ENCODE results near the gene TPT1.
"Not testable (repeated sequence)": the region's sequence is repeated elsewhere in the genome, so short reads cannot be mapped to it uniquely, and the experiment has no call there.

Gene TPT1

DNA sequence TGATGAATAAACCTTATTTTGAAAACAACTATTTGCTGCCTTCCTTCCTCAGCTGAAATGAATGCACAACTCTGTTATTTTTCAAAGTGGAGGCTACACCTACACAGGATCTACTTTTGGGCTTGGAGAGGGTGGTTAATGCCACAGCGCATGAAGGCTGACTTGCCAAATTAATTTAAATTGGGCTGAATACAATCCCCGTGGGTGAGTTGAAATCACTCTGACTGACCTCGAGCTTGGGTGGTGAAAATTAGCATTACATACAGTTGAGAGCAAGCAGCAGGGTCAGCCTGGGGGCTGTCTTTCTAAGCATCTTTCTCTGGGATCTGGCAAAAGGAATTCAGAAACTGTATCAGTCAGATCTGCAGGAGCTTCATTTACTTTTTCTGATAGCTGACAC is 38.5 kb downstream of the TPT1 start:
- DNase-seq (ENCODE audit: low read depth in 2 of 2) = no peak

- no peak for DNase-seq (ENCODE audit: low read depth in 2 of 2)
These were observed 39.7 kb downstream of the TPT1 start for GRCh38 chr13:45301263-45301662.

GRCh38 chr13:45300190-45300985 is 40.6 kb downstream of the TPT1 start:
- DNase-seq (ENCODE audit: low read depth in 2 of 2) = no peak

- DNase-seq (ENCODE audit: low read depth in 2 of 2) = no peak
These were observed 41.8 kb downstream of the TPT1 start for GRCh38 chr13:45299194-45299593.

GRCh38 chr13:45298550-45298949 is 42.4 kb downstream of the TPT1 start:
- DNase-seq (ENCODE audit: low read depth in 2 of 2) = not testable (repeated sequence)

DNA sequence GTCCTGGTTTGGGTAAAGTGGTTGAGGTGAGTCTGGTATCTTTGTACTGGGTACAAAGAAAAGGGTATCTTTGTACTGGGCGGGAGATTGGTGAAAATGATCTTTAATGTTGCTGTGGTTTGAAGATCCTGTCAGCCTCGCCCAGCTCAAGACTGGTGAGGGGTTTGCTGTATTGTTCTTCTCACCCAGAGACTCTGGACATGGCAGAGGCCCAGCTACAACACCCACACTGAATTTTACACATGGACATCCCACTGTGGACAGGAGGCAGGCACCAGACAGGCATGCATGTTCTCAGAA is 42.8 kb downstream of the TPT1 start:
- no peak for DNase-seq (ENCODE audit: low read depth in 2 of 2)

- no peak for DNase-seq (ENCODE audit: low read depth in 2 of 2)
These were observed 43.4 kb downstream of the TPT1 start for GRCh38 chr13:45297456-45298205.

- DNase-seq (ENCODE audit: low read depth in 2 of 2) = no peak
These were observed 44.7 kb downstream of the TPT1 start for GRCh38 chr13:45296259-45296658.

DNA sequence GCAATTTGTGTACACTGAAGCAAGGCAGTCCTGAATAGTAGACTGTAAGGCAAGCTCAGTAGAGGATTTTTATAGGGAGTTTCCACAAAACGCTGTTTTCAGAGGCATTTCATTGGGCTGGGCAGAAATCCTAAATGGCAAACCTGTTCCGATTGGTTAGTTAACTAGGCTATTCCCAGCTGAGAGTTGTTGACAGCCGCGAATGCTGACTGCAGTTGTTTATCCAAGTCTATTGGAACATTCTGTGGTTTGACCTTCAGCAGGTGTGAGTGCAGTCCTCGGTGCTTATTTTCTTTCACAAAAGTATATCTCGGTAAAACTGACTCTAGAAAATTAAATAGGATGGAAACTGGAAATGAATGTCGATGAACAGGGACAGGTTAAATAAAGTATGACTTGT is 45.4 kb downstream of the TPT1 start:
- DNase-seq (ENCODE audit: low read depth in 2 of 2) = no peak

DNA sequence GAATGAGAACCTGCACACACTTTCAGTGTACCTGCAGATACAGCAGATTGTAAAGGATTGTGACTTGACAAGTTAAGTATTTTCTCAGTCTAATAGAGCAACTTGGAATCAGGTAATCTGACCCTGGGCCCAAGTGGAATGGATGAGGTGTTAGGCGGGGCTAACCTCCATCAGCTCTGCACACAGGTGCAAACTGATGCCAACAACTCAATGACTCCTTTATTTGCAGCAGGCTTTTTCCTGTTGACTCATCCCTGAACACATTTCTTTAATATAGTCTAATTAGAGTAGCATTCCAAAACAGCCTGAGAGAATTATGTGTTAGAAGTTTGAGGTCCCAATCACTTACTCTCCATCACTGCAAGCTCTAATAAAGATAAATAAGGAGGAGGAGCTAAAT is 48.8 kb downstream of the TPT1 start:
- DNase-seq (ENCODE audit: low read depth in 2 of 2) = no peak

DNA sequence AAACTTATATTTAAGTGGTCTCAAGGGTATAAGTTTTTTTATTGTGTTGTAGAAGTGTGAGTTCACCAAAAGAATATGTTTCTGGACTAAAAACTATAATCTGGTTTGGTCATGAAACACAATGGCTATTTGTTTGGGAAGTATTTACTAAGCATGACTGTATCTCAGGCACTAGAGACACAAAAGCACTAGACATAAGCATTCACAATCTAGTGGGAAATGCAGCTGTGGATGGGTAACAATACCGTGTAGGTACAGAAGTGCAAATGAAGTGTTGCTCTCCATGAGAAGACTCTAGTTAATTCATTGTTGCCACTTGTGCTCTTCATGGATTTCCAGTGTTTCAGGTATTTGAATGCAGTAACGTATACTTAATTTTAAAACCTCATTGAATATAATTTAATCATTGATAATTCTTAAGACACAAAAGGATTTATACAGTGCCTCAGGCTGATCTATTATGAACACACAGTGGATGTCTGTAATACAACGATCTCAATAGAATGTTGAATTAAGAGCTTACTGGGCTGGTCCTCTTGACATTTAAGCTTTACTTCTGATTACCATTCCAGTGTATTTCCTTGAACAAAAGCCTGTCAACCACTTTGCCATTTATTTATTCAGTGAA is 50.9 kb downstream of the TPT1 start:
- DNase-seq (ENCODE audit: low read depth in 2 of 2) = no peak

Measured in stimulated activated CD4-positive, alpha-beta T cell treated with anti-CD3 and anti-CD28 coated beads, Interleukin-1b, Interleukin-23, amount 100 ng/mL, for 1 hour (primary cell).